ENCODE measurements around the gene TRMT1L. TPM values are rescaled to one million over a fixed set of nuclear protein-coding genes. Genes with fewer than 3 reads are reported as not detected.
A peak's percentile ranks its signal among the peaks of the same experiment; 100 is the strongest.
"Not testable (repeated sequence)": the region's sequence is repeated elsewhere in the genome, so short reads cannot be mapped to it uniquely, and the experiment has no call there.

Gene TRMT1L
- total RNA-seq (2014; rRNA removed; shearing (Covaris generic)) (10.8 and 15.0 TPM in 2 replicates), total RNA-seq (2022) (25.7 and 31.0 TPM in 2 replicates), Bru-seq, nascent RNA (percentile 68 among the genes with signal in this experiment), BruChase-seq, experiment 1, labeled RNA remaining after a 6-hour chase (percentile 59 among the genes with signal in this experiment), BruChase-seq, experiment 2, labeled RNA remaining after a 2-hour chase (percentile 68 among the genes with signal in this experiment)
- long read RNA-seq, full-length matches to known transcripts, result 37 of 50 reads
- long read RNA-seq, partial matches to known transcripts, result 5 of 50 reads
- long read RNA-seq, other reads (novel, unspliced or antisense), result 8 of 50 reads

GRCh38 chr1:185156854-185157598 lies at the start of gene TRMT1L, which contains the start of gene SWT1:
Gene TRMT1L, minus strand, starts transcription at chr1:185156953. Its CDS starts 241 bp downstream, at chr1:185156712.
Gene SWT1, plus strand, starts transcription at chr1:185157167. Its CDS starts 3,675 bp downstream, at chr1:185160842.
- peak within 1 kb of the TSS; percentile 64 for H3K27ac ChIP-seq (ENCODE audit: low read depth, low read length, poor library complexity, severe bottlenecking)
- peaks cover 12% of the 10 kb centered on the region for H3K79me2 ChIP-seq (ENCODE audit: insufficient read depth, low read depth, low read length)
- no peaks in the 10 kb centered on the region for H3K9me3 ChIP-seq (ENCODE audit: low read length)
- peaks cover 21% of the 10 kb centered on the region for H3K4me1 ChIP-seq (ENCODE audit: insufficient read depth, low read length, poor library complexity, severe bottlenecking)
- H2AFZ ChIP-seq (ENCODE audit: low read length), result peak within 1 kb of the TSS; percentile 94
- peak within 1 kb of the TSS; percentile 89 for H3K4me3 ChIP-seq (ENCODE audit: low read depth, low read length, poor library complexity, severe bottlenecking)
- BruUV-seq (replicated peaks), result no TSS peak
- peak; percentile 97 for DNase-seq (ENCODE audit: low spot score)
- peak within 1 kb of the TSS; percentile 91 for H3K4me2 ChIP-seq (ENCODE audit: low read length)
- no peaks in the 10 kb centered on the region for H3K36me3 ChIP-seq (ENCODE audit: insufficient read depth, low read length)
- ChIA-PET POLR2A (interaction anchor here (0.5 to 1.9 kb wide), 7 partner anchors 89 to 1916 kb away, joined by 3 to 6 read pairs (median 4); partner anchors contain the start of genes EDEM3 and RNF2), CTCF (ENCODE audit: unreplicated experiment) (interaction anchor here (1.0 to 1.2 kb wide), 2 partner anchors 13 to 352 kb away, joined by 3 to 5 read pairs; no protein-coding TSS in a partner anchor)
- no peaks in the 10 kb centered on the region for H4K20me1 ChIP-seq (ENCODE audit: insufficient read depth, low read length)
- no peaks in the 10 kb centered on the region for H3K9me2 ChIP-seq (ENCODE audit: insufficient read depth, low read length)
- intact Hi-C loops (cut with micrococcal nuclease; ENCODE audit: unreplicated experiment), result loop anchor here (1.0 to 10.0 kb wide), 5 partner anchors 112 to 1220 kb away; partner anchors contain the start of genes EDEM3, IVNS1ABP, ODR4 and RNF2
- no peak for TF ChIP-seq EZH2phosphoT487 (IDR thresholded peaks at IDR 0.05; ENCODE audit: borderline replicate concordance, low read depth, low read length)
- TF ChIP-seq, protein P1, sequence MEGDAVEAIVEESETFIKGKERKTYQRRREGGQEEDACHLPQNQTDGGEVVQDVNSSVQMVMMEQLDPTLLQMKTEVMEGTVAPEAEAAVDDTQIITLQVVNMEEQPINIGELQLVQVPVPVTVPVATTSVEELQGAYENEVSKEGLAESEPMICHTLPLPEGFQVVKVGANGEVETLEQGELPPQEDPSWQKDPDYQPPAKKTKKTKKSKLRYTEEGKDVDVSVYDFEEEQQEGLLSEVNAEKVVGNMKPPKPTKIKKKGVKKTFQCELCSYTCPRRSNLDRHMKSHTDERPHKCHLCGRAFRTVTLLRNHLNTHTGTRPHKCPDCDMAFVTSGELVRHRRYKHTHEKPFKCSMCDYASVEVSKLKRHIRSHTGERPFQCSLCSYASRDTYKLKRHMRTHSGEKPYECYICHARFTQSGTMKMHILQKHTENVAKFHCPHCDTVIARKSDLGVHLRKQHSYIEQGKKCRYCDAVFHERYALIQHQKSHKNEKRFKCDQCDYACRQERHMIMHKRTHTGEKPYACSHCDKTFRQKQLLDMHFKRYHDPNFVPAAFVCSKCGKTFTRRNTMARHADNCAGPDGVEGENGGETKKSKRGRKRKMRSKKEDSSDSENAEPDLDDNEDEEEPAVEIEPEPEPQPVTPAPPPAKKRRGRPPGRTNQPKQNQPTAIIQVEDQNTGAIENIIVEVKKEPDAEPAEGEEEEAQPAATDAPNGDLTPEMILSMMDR (conservative IDR thresholded peaks at IDR 0.05; ENCODE audit: low read length), result no peak

DNA sequence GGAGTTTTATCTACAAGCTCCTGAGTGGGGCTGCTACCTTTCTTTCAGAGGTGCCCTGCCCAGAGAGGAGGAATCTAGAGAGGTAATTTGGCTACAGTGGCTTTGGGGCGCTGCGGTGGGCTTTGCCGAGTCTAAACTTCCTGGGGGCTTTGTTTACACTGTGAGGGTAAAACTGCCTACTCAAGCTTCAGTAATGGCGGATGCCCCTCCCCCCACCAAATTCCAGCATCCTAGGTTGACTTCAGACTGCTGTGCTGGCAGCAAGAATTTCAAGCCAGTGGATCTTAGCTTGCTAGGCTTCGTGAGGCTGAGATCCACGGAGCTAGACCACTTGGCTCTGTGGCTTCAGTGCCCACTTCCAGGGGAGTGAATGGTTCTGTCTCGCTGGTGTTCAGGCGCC lies 44.1 kb upstream of the TRMT1L start:
- H3K27ac ChIP-seq (ENCODE audit: low read depth, low read length, poor library complexity, severe bottlenecking), result no peak overlapping the region
- ChIA-PET CTCF (ENCODE audit: unreplicated experiment) (no interaction called here), POLR2A (no interaction called here)
- H3K4me2 ChIP-seq (ENCODE audit: low read length), result no peak overlapping the region
- DNase-seq (ENCODE audit: low spot score), result no peak
- no peak overlapping the region for H2AFZ ChIP-seq (ENCODE audit: low read length)
- TF ChIP-seq, protein P1 (conservative IDR thresholded peaks at IDR 0.05; ENCODE audit: low read length), result no peak
- no peak for TF ChIP-seq EZH2phosphoT487 (IDR thresholded peaks at IDR 0.05; ENCODE audit: borderline replicate concordance, low read depth, low read length)
- H3K4me3 ChIP-seq (ENCODE audit: low read depth, low read length, poor library complexity, severe bottlenecking), result no peak overlapping the region
- intact Hi-C loops (cut with micrococcal nuclease; ENCODE audit: unreplicated experiment), result no loop called here
- H3K79me2 ChIP-seq (ENCODE audit: insufficient read depth, low read depth, low read length), result no peaks in the 10 kb centered on the region
- no peaks in the 10 kb centered on the region for H3K4me1 ChIP-seq (ENCODE audit: insufficient read depth, low read length, poor library complexity, severe bottlenecking)
- H4K20me1 ChIP-seq (ENCODE audit: insufficient read depth, low read length), result no peaks in the 10 kb centered on the region
- BruUV-seq (replicated peaks), result no TSS peak
- no peaks in the 10 kb centered on the region for H3K9me3 ChIP-seq (ENCODE audit: low read length)
- H3K36me3 ChIP-seq (ENCODE audit: insufficient read depth, low read length), result no peaks in the 10 kb centered on the region
- no peaks in the 10 kb centered on the region for H3K9me2 ChIP-seq (ENCODE audit: insufficient read depth, low read length)

DNA sequence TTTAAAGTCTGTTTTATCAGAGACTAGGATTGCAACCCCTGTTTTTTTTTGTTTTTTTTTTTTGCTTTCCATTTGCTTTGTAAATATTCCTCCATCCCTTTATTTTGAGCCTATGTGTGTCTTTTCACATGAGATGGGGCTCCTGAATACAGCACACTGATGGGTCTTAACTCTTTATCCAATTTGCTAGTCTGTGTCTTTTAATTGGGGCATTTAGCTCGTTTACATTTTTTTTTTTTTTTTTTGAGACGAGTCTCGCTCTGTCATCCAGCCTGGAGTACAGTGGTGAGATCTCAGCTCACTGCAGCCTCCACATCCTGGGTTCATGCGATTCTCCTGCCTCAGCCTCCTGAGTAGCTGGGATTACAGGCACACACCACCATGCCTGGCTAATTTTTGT lies 42.0 kb upstream of the TRMT1L start:
- POLR2A ChIA-PET, result interaction anchor here (0.7 kb wide), 1 partner anchor 28 kb away, joined by 3 read pairs; no protein-coding TSS in a partner anchor
- intact Hi-C loops (cut with micrococcal nuclease; ENCODE audit: unreplicated experiment); H3K4me3 ChIP-seq (ENCODE audit: low read depth, low read length, poor library complexity, severe bottlenecking); H3K9me2 ChIP-seq (ENCODE audit: insufficient read depth, low read length); H3K27ac ChIP-seq (ENCODE audit: low read depth, low read length, poor library complexity, severe bottlenecking); DNase-seq (ENCODE audit: low spot score); H3K36me3 ChIP-seq (ENCODE audit: insufficient read depth, low read length); BruUV-seq (replicated peaks); H4K20me1 ChIP-seq (ENCODE audit: insufficient read depth, low read length); H3K4me1 ChIP-seq (ENCODE audit: insufficient read depth, low read length, poor library complexity, severe bottlenecking); H3K79me2 ChIP-seq (ENCODE audit: insufficient read depth, low read depth, low read length); CTCF ChIA-PET (ENCODE audit: unreplicated experiment); H2AFZ ChIP-seq (ENCODE audit: low read length); H3K9me3 ChIP-seq (ENCODE audit: low read length); H3K4me2 ChIP-seq (ENCODE audit: low read length): not testable (repeated sequence)

All from OCI-LY7 (cell line).